GM21528 (cell line): ENCODE measurements around the gene TMCC2.

Experiments used
- ATAC-seq: cut with Tn5 transposase; IDR thresholded peaks from one replicate; pipeline ENCODE4 v1.9.1; 2021; ENCODE audit warnings: mild to moderate bottlenecking, moderate library complexity; ENCODE audit not compliant: unreplicated experiment, low FRiP score

TMCC2 gene

DNA sequence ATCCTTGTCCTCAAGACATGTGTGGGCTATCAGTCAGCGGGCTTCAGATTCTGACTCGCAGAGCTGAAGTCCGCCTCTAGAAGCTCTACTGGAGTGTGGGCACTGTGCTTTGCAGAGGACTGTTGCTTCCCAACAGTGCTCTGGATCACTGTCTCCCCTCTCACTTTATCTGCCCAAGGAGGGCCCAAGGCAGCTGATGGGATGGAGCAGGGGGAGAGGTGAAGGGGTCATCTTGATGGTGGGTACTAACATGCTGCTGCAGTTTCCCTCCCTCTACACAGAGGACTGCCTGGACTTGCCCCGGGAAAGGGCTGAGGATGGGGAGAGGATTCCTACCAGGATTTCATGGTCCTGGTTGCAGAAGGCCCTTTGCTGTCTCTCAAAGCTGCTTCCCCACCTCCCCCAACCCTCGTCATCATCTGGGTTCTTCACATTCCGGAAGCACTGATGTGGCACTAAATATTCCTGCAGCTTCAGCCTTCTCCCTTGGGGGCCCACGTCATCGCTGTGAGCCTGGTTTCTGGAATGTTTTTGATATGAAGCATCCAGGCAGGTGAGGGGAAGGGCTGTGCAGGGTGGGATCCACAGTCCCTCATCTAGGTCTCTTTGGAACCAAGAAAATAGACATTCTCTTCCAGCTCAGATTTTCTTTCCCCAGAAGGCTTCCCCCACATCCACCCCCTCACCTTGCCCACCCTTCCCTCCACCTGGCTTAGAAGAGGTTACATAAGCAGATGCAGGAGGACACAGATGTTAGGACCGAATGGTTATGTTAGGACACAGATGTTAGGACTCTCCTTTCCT, 70.6 kb downstream of the TMCC2 start:
- ATAC-seq = no peak

DNA sequence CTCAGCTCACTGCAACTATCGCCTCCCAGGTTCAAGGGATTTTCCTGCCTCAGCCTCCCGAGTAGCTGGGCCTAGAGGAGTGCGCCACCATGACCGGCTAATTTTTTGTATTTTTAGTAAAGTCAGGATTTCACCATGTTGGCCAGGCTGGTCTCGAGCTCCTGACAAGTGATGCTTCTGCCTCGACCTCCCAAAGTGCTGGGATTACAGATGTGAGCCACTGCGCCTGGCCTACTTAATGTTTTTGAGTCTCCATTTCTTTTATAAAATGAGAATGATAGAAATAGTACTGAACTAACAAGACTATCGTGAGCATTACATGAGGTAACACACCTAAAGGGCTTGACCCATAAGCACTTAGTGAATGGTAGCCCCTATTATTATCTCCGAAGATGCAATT, 72.4 kb downstream of the TMCC2 start:
- no peak for ATAC-seq

DNA sequence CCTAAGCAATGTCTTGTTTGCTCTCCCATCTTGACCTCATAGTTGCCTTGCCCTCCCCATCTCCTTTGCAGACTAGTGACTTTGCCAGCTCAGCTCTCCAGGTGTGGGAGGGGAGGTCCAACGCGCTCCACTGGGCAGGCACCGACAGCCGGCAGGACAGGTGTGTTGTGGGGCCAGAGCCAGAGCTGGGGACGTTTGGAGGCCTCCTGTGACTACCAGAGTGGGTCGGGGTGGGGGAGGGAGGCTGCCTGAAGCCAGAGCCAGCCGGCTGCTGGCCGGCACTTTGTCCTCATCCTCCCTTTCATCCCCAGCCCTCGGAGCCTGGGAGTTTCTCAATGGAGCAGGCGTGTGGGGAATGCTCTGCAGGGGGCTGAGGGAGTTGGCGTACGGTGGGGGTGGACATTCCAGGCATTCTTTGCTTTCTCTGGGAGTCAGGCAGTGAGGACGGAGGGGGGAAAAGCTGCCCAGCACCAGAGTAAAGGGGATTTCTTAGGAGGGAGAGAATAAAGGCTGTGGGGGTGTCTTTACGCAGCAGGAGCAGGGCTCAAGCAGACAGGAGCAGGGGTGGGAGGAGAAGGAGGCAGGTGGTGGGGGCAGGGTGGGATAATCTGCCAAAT, 73.6 kb downstream of the TMCC2 start:
- no peak for ATAC-seq

- no peak for ATAC-seq
Observed at GRCh38 chr1:205301842-205302588, 74.3 kb downstream of the TMCC2 start.

DNA sequence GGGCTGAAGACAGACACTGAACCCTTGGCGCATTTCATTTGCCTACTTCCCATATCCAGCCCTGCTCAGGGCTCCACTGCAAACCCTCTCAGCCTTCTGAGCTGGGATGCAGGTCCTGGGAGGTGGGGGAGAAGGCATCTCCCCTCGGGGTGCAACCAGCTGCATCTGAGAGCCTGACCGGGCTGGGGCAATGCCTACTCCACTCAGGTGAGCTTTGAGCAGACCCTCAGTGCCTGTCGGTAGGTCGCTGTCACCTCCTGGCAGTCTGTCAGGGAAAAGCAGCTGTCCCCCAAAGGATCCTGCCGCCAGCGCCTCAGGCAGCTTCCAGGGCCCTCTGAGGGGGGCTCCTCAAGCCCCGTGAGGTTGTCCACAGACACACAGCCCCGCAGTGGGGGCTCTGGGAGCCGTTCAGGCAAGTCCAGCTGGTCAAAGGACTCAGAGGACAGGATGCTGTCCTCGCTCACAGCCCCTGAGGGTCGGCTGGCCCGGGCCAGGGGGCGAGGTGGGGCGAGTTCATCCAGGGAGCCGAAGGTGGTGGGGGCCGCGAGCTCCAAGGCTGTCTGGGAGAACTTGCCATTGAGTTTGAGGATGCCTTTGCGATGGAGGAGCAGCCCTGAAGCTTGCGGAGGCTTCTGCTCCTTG, 75.6 kb downstream of the TMCC2 start:
- ATAC-seq = no peak

GRCh38 chr1:205304046-205304694, 76.4 kb downstream of the TMCC2 start:
- ATAC-seq = no peak

DNA sequence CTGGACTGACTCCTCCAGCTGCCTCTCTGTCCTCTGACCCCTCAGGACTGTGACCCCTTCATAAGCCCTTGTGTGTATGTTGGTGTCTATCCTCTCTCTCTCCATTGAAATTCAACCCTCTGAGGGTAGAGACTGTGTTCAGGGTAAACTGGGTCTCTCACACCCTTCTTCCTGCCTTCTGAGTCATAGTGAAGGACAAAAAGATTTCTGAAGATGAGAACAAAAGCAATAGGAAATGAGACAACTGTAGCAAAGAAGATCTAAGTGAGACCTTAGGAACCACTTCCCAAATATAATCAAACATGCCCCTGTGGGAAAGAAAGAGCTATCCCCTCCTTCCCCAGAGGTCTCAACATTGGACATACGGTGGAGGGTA, 76.9 kb downstream of the TMCC2 start:
- no peak for ATAC-seq

- no peak for ATAC-seq
Observed at GRCh38 chr1:205306929-205307566, 79.3 kb downstream of the TMCC2 start.

DNA sequence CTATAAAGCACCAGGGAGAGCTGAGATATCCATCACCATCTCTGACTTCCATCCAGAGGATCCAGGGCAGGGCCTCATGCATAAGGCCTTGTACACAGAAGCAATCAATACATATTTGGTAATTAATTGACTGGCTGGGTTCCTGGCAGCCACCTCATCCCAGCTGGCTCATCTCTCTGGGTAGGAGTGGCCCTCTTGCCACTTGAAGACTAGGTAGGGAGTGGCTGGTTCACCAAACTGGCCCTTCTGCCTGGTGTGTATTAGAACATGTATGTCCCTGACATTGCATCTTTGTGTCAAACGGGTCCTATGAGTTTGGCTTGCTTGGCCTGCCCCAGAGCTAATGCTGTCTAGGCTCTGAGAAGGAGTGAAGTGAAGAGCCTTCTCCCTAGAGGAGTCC, 82.0 kb downstream of the TMCC2 start:
- ATAC-seq = no peak

DNA sequence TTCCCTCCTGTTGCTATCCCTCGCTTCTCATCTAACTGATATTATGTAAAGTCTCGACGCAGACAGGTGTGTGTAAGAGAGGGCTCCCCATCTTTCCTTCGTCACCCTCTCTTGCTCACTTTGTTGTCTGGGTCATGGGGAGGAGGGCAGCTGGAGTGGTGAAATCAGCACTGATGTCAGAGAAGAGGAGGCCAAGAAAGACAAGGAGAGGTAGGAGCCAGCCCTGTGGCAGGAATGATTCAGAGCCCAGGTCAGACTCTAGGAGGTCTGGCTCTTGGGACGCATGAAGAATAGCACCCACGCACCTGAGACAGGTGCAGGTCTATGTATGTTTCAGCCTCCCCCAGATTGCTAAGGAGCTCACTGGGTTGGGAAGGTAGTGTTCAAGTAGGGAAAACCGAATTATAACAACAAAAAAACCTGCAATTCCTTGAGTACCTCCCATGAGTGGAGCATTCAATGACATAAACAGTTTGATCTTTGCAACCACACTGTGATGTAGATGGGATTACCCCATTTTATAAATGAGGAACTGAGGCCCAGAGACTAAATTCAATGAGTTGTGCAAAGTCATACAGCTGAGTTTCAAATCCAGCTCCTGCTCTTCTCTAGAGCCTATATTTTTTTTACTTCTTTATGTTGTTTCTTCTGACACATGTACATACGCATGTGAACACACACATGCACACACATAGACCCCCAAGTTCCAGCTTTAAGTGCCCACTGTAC, 83.4 kb downstream of the TMCC2 start:
- ATAC-seq = no peak

DNA sequence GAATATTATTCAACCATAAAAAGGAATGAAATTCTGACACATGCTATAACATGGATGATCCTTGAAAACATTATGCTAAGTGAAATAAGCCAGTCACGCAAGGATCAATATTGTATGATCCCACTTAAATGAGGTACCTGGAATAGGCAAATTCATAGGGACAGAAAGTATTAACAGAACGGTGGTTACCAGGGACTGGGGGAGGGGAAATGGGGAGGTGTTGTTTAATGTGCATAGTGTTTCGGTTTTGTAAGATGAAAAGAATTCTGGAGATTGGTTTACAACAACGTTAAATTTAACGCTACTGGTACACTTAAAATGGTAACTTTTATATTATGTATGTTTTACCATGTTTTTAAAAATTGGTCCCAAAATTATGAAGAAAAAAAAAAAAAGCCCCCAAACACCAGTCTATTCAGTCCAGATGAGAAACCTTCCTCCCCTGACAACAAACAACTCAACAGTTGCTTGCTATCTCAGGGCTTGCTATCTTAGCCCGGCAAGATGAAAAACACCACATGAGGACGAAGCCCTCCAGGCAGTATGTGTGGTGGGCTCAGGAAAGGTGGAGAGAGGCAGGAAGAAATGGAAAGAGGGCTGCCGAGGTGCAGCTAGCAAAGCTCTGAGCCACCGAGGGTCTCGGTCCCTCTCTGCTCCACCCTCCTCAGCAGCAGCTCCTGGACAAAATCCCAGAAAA, 85.3 kb downstream of the TMCC2 start:
- ATAC-seq = no peak

- no peak for ATAC-seq
Observed at GRCh38 chr1:205313563-205314308, 86.0 kb downstream of the TMCC2 start.

DNA sequence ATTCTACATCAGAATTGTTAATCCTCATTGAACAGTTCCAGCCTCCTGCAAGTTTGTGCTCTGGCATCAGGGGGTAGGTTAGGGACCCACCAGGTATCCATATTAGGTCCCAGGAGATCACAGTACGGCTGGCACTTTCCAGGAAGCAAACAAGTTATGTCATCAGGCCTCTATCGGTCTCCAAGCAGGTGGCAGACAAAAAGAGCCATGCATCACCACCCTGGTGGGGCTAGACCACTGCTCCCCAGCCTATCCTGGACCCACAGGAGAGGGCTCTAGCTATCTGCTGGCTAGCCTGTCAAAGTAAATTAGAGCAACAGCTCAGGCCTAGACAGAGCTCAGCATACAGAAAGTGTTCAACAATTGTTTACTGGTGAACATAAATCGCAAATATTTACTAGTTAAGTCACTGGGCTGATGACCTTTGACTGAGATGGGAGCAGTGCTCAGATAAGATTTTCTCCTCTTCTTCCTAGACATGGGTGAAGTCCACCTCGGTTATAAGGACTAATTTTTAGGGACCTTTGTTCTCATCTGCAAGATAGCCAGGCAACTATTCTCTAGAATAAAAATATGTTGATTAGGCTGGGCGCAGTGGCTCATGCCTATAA, 87.4 kb downstream of the TMCC2 start:
- no peak for ATAC-seq

- ATAC-seq = no peak
Observed at GRCh38 chr1:205316161-205316566, 88.4 kb downstream of the TMCC2 start.

- no peak for ATAC-seq
Observed at GRCh38 chr1:205317311-205317917, 89.7 kb downstream of the TMCC2 start.

DNA sequence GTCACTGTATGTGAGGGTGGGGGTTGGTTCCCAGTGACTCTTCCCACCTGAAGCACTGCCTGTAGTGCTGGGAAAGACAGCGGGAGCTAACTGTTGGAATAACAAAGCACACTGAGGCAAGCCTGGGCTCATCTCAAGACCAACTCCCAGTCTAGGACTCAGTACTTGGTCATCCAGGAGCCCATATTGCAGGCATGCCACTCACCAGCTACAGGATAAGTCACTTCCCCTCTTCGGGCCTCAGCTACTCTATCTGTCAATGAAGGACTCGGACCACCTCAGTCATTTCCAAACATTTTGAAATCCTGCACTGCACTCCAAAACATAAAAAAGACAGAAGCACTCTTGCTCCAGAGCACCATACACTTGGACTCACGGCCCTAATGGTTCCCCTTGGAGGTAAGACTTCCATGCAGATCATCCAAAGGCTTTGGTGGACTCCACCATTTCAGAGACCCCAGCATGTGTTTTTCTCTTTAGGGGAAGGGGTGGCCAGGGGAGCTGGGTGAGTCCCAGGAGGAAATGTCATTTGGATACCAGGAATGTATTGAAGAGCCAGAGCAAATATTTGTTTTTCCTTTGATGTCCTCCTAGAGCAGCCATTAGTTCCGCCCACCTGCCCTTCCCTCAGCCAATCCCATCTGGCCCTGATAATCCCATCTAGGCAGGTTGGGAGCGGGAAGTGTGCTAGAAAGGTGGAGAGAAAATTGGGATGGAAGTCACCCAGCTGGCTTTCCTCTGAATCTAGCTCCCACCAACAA, 90.7 kb downstream of the TMCC2 start:
- ATAC-seq = no peak
